GM19099 (cell line): ENCODE measurements around the gene STX1A.
A peak's percentile ranks its signal among the peaks of the same experiment; 100 is the strongest.

Experiments
- POLR2A ChIP-seq: IDR thresholded peaks from 3 replicates; pipeline ENCODE4 v1.6.1; 2011; ENCODE audit warnings: low read depth; ENCODE audit not compliant: insufficient read length; ENCODE audit errors: extremely low read depth

The STX1A gene

DNA sequence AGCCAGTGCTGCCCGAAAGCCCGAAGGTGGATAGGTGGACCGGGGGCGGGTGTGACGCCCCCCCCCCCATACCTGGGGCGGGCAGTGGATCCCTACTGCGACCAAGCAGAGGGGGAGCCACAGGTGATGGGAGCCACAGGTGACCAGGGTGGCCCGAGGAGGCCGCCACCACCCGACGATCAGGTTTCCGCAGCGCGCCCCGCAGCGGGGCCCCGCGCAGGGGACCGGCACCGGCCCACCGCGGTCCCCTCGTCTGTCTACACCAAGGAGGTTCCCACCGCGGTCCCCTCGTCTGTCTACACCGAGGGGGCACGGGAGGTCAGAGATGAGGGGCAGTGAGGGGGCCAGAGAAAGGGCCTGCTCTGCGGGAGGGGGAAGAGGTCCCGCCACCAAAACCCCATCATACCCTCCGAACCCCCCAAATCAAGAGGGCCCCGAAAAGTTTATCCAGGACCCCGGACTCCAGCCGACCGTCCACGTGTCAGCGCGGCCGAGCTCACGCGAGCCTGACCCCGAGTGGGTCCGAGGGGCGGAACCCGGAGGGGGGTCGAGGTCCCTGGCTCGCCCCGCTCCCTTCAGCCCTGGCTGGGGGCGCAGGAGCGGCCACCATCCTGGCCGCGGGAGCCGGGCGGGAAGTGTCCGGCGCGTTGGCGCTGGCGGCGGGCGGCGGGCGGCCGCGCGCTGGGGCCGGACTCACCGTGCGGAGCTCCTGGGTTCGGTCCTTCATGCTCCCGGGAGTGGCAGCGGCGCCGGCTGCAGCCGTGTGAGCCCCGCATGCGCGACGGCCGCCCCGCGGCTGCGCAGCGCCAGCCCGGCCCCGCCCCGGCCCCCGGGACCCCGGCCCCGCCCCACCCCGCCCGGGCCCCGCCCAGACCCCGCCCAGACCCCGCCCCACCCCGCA is at the start of gene STX1A:
Gene STX1A, minus strand, starts transcription at position 765 of the 901 bp plus-strand sequence. Its CDS starts 38 bp downstream, at position 727.
- TF ChIP-seq POLR2A: peak; percentile 56

DNA sequence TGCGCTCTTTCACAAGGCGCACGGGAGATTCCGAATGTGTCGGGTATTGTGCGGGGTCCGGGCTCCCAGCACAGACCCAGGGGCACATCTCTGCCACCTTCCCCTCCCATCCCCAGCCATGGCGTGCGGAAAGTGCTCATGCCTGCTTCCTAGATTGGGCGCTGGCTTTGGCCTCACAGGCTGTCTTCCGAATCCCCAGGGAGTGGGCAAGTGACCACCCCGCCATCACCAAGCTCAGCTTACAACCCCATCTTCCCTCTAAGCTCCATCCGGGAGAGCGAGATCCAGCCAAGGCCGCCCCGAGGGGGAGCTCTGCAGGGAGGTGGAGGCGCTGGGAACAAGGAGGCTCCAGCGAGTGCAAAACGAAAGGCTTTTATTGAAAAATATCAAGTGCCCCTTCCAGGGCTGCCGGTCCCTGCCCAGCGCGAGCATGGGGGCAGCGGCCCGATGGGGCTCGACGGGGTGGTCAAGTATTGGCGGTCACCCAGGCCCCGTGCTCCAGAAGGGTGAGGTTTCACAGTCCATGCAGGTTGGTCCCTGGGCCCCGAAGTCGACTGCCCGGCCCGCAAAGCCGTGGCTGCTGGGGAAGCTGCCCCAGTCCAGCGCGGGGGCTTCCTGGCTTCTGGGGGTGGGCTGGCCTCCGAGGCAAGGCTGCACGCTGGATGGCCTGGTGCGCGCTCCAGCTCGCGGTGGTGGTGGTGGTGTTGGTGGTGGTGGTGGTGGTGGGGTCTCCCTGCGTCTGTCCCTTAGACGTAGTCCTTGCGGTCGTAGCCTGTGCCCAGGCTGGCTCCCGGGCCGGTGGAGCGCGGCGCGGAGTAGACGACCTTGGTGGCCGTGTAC is 49.4 kb upstream of the STX1A start:
- TF ChIP-seq POLR2A: no peak

- no peak for TF ChIP-seq POLR2A
Observed at GRCh38 chr7:73766556-73767229, 47.2 kb upstream of the STX1A start.

GRCh38 chr7:73762659-73762999 is 43.2 kb upstream of the STX1A start:
- no peak for TF ChIP-seq POLR2A

DNA sequence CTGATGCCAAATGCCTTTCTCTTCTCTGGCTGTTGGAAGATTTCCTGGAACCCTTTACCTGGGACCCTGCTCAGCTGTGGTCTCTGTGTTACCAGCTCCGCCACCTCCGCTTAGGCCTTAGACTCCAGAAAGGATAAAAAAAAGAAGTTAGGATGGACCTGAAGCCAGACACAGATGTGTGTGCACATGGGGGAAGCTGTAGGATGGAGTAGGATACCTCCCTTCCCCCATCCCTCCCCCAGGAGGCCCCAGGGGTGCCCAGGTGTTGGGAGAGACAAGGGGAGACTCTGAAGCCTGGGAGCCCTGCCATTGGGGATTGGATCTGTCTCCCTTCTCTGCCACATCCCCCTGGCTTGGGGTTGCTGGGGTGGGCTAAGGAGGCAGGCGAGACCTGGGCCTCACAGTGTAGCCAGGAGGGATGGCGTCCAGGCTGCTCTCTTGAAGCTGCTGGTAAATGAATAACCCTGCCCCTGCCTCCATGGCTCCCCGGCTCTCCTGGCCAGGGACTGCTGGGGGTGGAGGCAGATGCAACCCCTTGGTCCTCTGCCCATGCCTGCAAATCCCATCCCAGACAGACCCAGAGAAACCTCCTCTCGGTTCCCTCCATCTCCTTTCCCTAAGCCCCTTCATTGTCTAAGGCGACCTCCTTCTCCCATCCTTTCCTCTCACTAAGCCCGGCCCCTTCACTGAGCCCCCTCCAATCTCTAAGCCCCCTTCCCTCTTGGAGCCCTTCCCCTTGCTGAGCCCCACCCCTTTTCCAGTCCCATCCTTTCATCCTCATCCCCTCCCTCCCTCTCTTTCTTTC is 42.6 kb upstream of the STX1A start:
- no peak for TF ChIP-seq POLR2A

- TF ChIP-seq POLR2A: no peak
Observed at GRCh38 chr7:73758581-73759138, 39.2 kb upstream of the STX1A start.

DNA sequence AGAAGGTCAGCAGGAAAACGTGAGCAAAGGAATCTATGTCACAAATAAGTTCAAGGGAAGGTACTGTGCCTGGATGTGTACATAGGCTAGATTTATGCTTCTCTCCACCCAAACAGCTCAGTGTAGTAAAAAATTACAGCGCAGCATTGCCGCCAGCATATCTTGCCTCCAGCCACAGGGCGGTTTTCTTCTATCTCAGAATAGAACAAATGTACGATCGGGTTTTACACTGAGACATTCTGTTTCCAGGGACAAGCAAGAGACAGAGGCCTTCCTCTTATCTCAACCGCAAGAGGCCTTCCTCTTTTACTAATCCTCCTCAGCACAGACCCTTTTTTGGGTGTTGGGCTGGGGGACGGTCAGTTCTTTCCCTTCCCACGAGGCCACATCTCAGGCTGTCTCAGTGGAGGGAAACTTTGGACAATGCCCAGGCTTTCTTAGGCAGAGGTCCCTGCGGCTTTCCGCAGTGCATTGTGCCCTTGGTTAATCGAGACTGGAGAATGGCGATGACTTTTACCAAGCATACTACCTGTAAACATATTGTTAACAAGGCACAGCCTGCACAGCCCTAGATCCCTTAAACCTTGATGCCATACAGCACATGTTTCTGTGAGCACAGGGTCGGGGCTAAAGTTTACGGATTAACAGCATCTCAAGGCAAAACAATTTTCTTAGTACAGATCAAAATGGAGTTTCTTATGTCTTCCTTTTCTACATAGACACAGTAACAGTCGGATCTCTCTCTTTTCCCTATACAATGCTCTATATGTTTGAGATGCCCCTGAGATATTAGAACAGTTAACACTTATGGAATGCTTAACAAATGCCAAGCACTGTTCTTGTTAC is 30.7 kb upstream of the STX1A start:
- no peak for TF ChIP-seq POLR2A

- TF ChIP-seq POLR2A: no peak
Observed at GRCh38 chr7:73746378-73746777, 26.9 kb upstream of the STX1A start.

GRCh38 chr7:73742753-73743641 is 23.5 kb upstream of the STX1A start:
- TF ChIP-seq POLR2A: no peak

GRCh38 chr7:73742338-73742752 is 22.9 kb upstream of the STX1A start:
- TF ChIP-seq POLR2A: no peak

DNA sequence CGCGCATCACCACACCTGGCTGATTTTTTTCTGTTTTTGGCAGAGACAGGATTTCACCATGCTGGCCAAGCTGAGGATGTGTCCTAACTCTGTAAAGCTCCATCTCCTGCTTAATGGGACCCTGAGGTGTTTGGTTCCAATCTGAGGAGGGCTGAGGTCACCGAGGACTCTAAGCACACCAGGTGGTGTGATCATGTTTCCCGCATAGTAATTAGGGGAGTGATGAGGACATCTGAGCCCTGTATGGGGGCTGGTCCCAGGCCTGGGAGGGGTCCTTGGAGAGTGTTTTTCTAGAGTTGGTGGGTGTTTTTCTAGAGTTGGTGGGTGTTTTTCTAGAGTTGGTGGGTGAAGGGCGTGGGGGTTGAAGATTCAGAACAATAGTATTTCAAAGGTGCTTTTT is 22.1 kb upstream of the STX1A start:
- TF ChIP-seq POLR2A: no peak

GRCh38 chr7:73740771-73741170 is 21.3 kb upstream of the STX1A start:
- no peak for TF ChIP-seq POLR2A
